H1 (cell line): Measurements from ENCODE around the gene HSP90B1. TPM values are rescaled to one million over a fixed set of nuclear protein-coding genes. Genes with fewer than 3 reads are reported as not detected.

Experiments used
- CTCF ChIA-PET: fragments of 300-600 bp; sonication (Branson Sonifier 250); formaldehyde crosslinking; loops from one replicate; lab custom pipeline; 2021; ENCODE audit not compliant: partially characterized antibody; lab: Charles Lee
- POLR2A ChIA-PET: fragments of 300-600 bp; sonication (Branson Sonifier 250); formaldehyde crosslinking; loops from one replicate; lab custom pipeline; 2021; ENCODE audit warnings: inconsistent platforms; ENCODE audit not compliant: partially characterized antibody; lab: Charles Lee
- DNase-seq, 2 experiments: peaks; one replicate each; pipeline versions ENCODE4 v3.0.0 to v3.0.0-alpha.2; 2010 to 2022; ENCODE audit warnings: low spot score in 2 of 2, low read depth in 1 of 2, mixed read lengths in 1 of 2
- FAIRE-seq: peaks from 2 replicates; lab custom pipeline; 2011; peaks lifted over from hg19 to GRCh38; lab: Jason Lieb, UNC
- H2AFZ ChIP-seq: 2 replicates; pipeline ENCODE4 v1.8.1; 2012; ENCODE audit warnings: low read length, inconsistent platforms
- H2AK5ac ChIP-seq: 2 replicates; pipeline ENCODE4 v1.6.1; 2013; ENCODE audit warnings: low read depth, low read length
- H2BK120ac ChIP-seq: replicated peaks from 2 replicates; pipeline ENCODE3; 2013; ENCODE audit warnings: low read depth, low read length, inconsistent platforms
- H2BK12ac ChIP-seq: 2 replicates; pipeline ENCODE4 v1.6.1; 2013; ENCODE audit warnings: low read depth, low read length
- H2BK15ac ChIP-seq: 2 replicates; pipeline ENCODE4 v1.6.1; 2013; ENCODE audit warnings: low read length
- H2BK20ac ChIP-seq: 2 replicates; pipeline ENCODE4 v1.6.1; 2013; ENCODE audit warnings: low read length
- H2BK5ac ChIP-seq: 2 replicates; pipeline ENCODE4 v1.6.1; 2013; ENCODE audit warnings: low read depth, low read length
- H3K14ac ChIP-seq: 2 replicates; pipeline ENCODE4 v1.6.1; 2013; ENCODE audit warnings: inconsistent platforms; ENCODE audit not compliant: insufficient read length
- H3K18ac ChIP-seq: 2 replicates; pipeline ENCODE4 v1.6.1; 2013; ENCODE audit warnings: low read length; ENCODE audit errors: extremely low read depth
- H3K23ac ChIP-seq: 2 replicates; pipeline ENCODE4 v1.6.1; 2013; ENCODE audit warnings: inconsistent platforms; ENCODE audit not compliant: insufficient read length
- H3K23me2 ChIP-seq: 2 replicates; pipeline ENCODE4 v1.6.1; 2013; ENCODE audit warnings: low read depth, low read length
- H3K27ac ChIP-seq: 2 replicates; pipeline ENCODE4 v1.6.1; 2011; ENCODE audit warnings: low read depth, low read length, inconsistent platforms
- H3K27me3 ChIP-seq, 4 experiments: replicated peaks in 1 of 4; 1 replicate in 1 of 4; 2 replicates in 3 of 4; pipeline versions ENCODE4 v1.6.1 to v1.8.1; 2011 to 2013; ENCODE audit warnings: low read length in 3 of 4, mild to moderate bottlenecking in 3 of 4, inconsistent platforms in 2 of 4, mixed read lengths in 2 of 4, moderate library complexity in 1 of 4; ENCODE audit not compliant: control insufficient read depth in 3 of 4, insufficient read depth in 3 of 4; ENCODE audit errors: extremely low read depth in 1 of 4
- H3K36me3 ChIP-seq, 4 experiments: 2 replicates each; pipeline versions ENCODE4 v1.6.1 to v1.8.1; 2011 to 2013; ENCODE audit warnings: mild to moderate bottlenecking in 4 of 4, low read length in 3 of 4, moderate library complexity in 2 of 4, control low read depth in 1 of 4, inconsistent platforms in 1 of 4; ENCODE audit not compliant: insufficient read depth in 4 of 4, control insufficient read depth in 2 of 4
- H3K4ac ChIP-seq: replicated peaks from 2 replicates; pipeline ENCODE3; 2013; ENCODE audit warnings: low read length, low read depth, mixed read lengths, inconsistent platforms; ENCODE audit not compliant: insufficient read length
- H3K4me1 ChIP-seq, 4 experiments: replicated peaks in 1 of 4; 1 replicate in 1 of 4; 2 replicates in 3 of 4; pipeline versions ENCODE4 v1.6.1 to v1.8.1; 2011 to 2013; ENCODE audit warnings: low read length in 3 of 4, inconsistent platforms in 2 of 4, mixed read lengths in 1 of 4; ENCODE audit not compliant: insufficient read depth in 4 of 4, control insufficient read depth in 3 of 4
- H3K4me2 ChIP-seq, 2 experiments: 2 replicates each; pipeline versions ENCODE4 v1.6.1 to v1.8.1; 2011 to 2013; ENCODE audit warnings: low read depth in 2 of 2, low read length in 2 of 2, control low read depth in 1 of 2, inconsistent platforms in 1 of 2, mild to moderate bottlenecking in 1 of 2; ENCODE audit not compliant: insufficient read depth in 1 of 2
- H3K4me3 ChIP-seq, 4 experiments: fragments of 200-600, 300-600 bp in 1 of 4; sonication (generic), shearing (Covaris generic), sonication (Bioruptor Twin) in 1 of 4; 2 replicates each; pipeline versions ENCODE4 v1.5.1 to v1.8.1; 2011 to 2016; ENCODE audit warnings: low read length in 4 of 4, low read depth in 3 of 4, control low read depth in 2 of 4, inconsistent platforms in 2 of 4, mild to moderate bottlenecking in 2 of 4, mixed read lengths in 1 of 4, moderate library complexity in 1 of 4; ENCODE audit not compliant: insufficient read depth in 2 of 4; ENCODE audit errors: extremely low read depth in 1 of 4
- H3K56ac ChIP-seq: replicated peaks from 2 replicates; pipeline ENCODE3; 2013; ENCODE audit warnings: low read depth, mild to moderate bottlenecking, mixed read lengths, low read length, inconsistent platforms; ENCODE audit not compliant: insufficient read length
- H3K79me1 ChIP-seq: 2 replicates; pipeline ENCODE4 v1.6.1; 2013; ENCODE audit warnings: low read depth, low read length, control low read depth
- H3K79me2 ChIP-seq, 2 experiments: 2 replicates each; pipeline versions ENCODE4 v1.6.1 to v1.8.1; 2012 to 2013; ENCODE audit warnings: low read length in 2 of 2, mild to moderate bottlenecking in 2 of 2, inconsistent platforms in 1 of 2; ENCODE audit not compliant: insufficient read depth in 2 of 2, control insufficient read depth in 1 of 2
- H3K9ac ChIP-seq, 4 experiments: replicated peaks in 1 of 4; 1 replicate in 1 of 4; 2 replicates in 3 of 4; pipeline versions ENCODE4 v1.6.1 to v1.8.1; 2011 to 2013; ENCODE audit warnings: low read depth in 3 of 4, low read length in 3 of 4, control low read depth in 2 of 4, mild to moderate bottlenecking in 2 of 4, moderate library complexity in 2 of 4, inconsistent platforms in 1 of 4; ENCODE audit errors: extremely low read depth in 1 of 4
- H3K9me3 ChIP-seq, 2 experiments: 2 replicates each; pipeline versions ENCODE4 v1.6.1 to v1.8.1; 2012 to 2013; ENCODE audit warnings: mild to moderate bottlenecking in 2 of 2, moderate library complexity in 2 of 2, control low read depth in 1 of 2, inconsistent platforms in 1 of 2, low read depth in 1 of 2, low read length in 1 of 2, mixed read lengths in 1 of 2; ENCODE audit not compliant: insufficient read depth in 2 of 2
- H4K20me1 ChIP-seq, 2 experiments: replicated peaks in 1 of 2; 2 replicates each; pipeline versions ENCODE3 to v1.8.1; 2011 to 2013; ENCODE audit warnings: inconsistent platforms in 2 of 2, low read length in 2 of 2, mild to moderate bottlenecking in 1 of 2; ENCODE audit not compliant: insufficient read depth in 2 of 2, control insufficient read depth in 1 of 2
- H4K5ac ChIP-seq: 2 replicates; pipeline ENCODE4 v1.6.1; 2013; ENCODE audit warnings: low read length, low read depth, mixed read lengths, inconsistent platforms; ENCODE audit not compliant: insufficient read length
- H4K8ac ChIP-seq: 2 replicates; pipeline ENCODE4 v1.8.0; 2013; ENCODE audit warnings: mild to moderate bottlenecking, moderate library complexity, low read length, inconsistent platforms; ENCODE audit not compliant: insufficient read depth; ENCODE audit errors: extremely low read depth
- H4K91ac ChIP-seq: replicated peaks from 2 replicates; pipeline ENCODE3; 2013; ENCODE audit warnings: low read length, mixed read lengths, inconsistent platforms; ENCODE audit not compliant: insufficient read length
- CHD1 ChIP-seq: IDR thresholded peaks from 2 replicates; pipeline ENCODE4 v1.6.1; 2012; ENCODE audit warnings: low read depth, low read length, improper control_type of control experiment
- CREB1 ChIP-seq: IDR thresholded peaks from 2 replicates; pipeline ENCODE4 v1.6.1; 2012; ENCODE audit warnings: inconsistent platforms
- EP300 ChIP-seq, 2 experiments: IDR thresholded peaks; 1 replicate in 1 of 2; 2 replicates in 1 of 2; pipeline ENCODE4 v1.6.1; 2011 to 2012; ENCODE audit warnings: low read depth in 2 of 2, low read length in 2 of 2, mild to moderate bottlenecking in 2 of 2, borderline replicate concordance in 1 of 2, inconsistent platforms in 1 of 2, moderate library complexity in 1 of 2
- HDAC2 ChIP-seq, 2 experiments: fragments of 300-600 bp in 1 of 2; sonication (generic) in 1 of 2; IDR thresholded peaks; 2 replicates each; pipeline ENCODE4 v1.6.1; 2011 to 2012; ENCODE audit warnings: low read depth in 2 of 2, low read length in 2 of 2, mild to moderate bottlenecking in 2 of 2, moderate library complexity in 2 of 2, borderline replicate concordance in 1 of 2, inconsistent platforms in 1 of 2
- KDM4A ChIP-seq: IDR thresholded peaks from one replicate; pipeline ENCODE4 v1.7.1; 2012; ENCODE audit warnings: low read depth, mild to moderate bottlenecking, moderate library complexity, low read length, inconsistent platforms; ENCODE audit not compliant: severe bottlenecking
- POLR2A ChIP-seq, 2 experiments: IDR thresholded peaks; 1 replicate in 1 of 2; 2 replicates in 1 of 2; pipeline ENCODE4 v1.6.1; 2011; ENCODE audit warnings: low read depth in 2 of 2, low read length in 2 of 2, mild to moderate bottlenecking in 2 of 2; ENCODE audit errors: control extremely low read depth in 1 of 2
- SIRT6 ChIP-seq: IDR thresholded peaks from one replicate; pipeline ENCODE4 v1.7.1; 2012; ENCODE audit warnings: low read length, inconsistent platforms
- TEAD4 ChIP-seq: IDR thresholded peaks from 2 replicates; pipeline ENCODE4 v1.6.1; 2012; ENCODE audit warnings: low read depth, low read length, inconsistent platforms, mixed read lengths
- WGBS, 2 experiments: shearing (Covaris generic) in 1 of 2; methylation state at CpG; one replicate each; pipeline versions ENCODE4 v1.1.6 to v1.1.7; 2013 to 2015; ENCODE audit warnings: low lambda C conversion rate in 2 of 2, mixed read lengths in 2 of 2, inconsistent platforms in 1 of 2, low coverage in 1 of 2, missing lambda C conversion rate in 1 of 2; ENCODE audit not compliant: insufficient replicate concordance in 2 of 2, insufficient coverage in 1 of 2, insufficient read length in 1 of 2; ENCODE audit errors: extremely low coverage in 1 of 2, missing lambda C conversion rate in 1 of 2; 5-methylcytosine and 5-hydroxymethylcytosine counted together
- long read RNA-seq, 2 experiments: library from RNA in 1 of 2; library from capped mRNA in 1 of 2; stranded (forward); transcript quantifications; one replicate each; pipeline ENCODE4 v2.0.0, GENCODE V29; 2021; ENCODE audit warnings: inconsistent platforms in 1 of 2
- polyA minus RNA-seq, 3 experiments: library from RNA; depleted of rRNA, polyadenylated mRNA; stranded (reverse); fragments of >200 nt; gene quantifications; 1 replicate in 2 of 3; 2 replicates in 1 of 3; pipeline ENCODE4 v1.2.3, GENCODE V29; 2011
- polyA plus RNA-seq, 7 experiments: library from polyadenylated mRNA; depleted of rRNA in 3 of 7; stranded (reverse) in 5 of 7; unstranded in 2 of 7; fragments of >200 nt in 5 of 7; fragments of 200-250 nt in 2 of 7; gene quantifications; 1 replicate in 5 of 7; 2 replicates in 1 of 7; 4 replicates in 1 of 7; pipeline versions ENCODE4 v1.2.1 to v1.2.3, GENCODE V29; 2011 to 2013; ENCODE audit warnings: missing spikeins in 2 of 7, mixed read lengths in 2 of 7
- total RNA-seq: library from RNA; stranded (reverse); fragmentation: NEBNext Ultra II Directional; extraction: Animal tissue kit (Norgen Biotek cat#: 25700); gene quantifications from 2 replicates; pipeline ENCODE4 v1.2.1, GENCODE V29; 2021

Gene HSP90B1
- 837 and 847 TPM in 2 replicates for total RNA-seq
- polyA plus RNA-seq (2011; rRNA removed): 88.9 and 161 TPM in 2 replicates
- polyA plus RNA-seq (2011; cell fraction: cytosol; rRNA removed): 357 TPM
- polyA plus RNA-seq (2011; cell fraction: nucleus; rRNA removed): 201 TPM
- polyA plus RNA-seq (2012, experiment 1 of 2): 402 to 670 TPM (median 455 TPM) in 4 replicates
- polyA plus RNA-seq (2012, experiment 2 of 2): 45.2 TPM
- 1,179 TPM for polyA plus RNA-seq (2013, experiment 1 of 2)
- polyA plus RNA-seq (2013, experiment 2 of 2): 1,181 TPM
- 125 and 185 TPM in 2 replicates for polyA minus RNA-seq (2011; rRNA and poly(A)+ RNA removed)
- polyA minus RNA-seq (2011; cell fraction: cytosol; rRNA and poly(A)+ RNA removed): 129 TPM
- 144 TPM for polyA minus RNA-seq (2011; cell fraction: nucleus; rRNA and poly(A)+ RNA removed)
- long read RNA-seq, experiment 1, transcript HSP90B1-201 (18 exons, 2,858 nt): major isoform, 42 of 304 reads
- long read RNA-seq, experiment 1, partial matches to known transcripts: 236 of 304 reads
- long read RNA-seq, experiment 1, other reads (novel, unspliced or antisense): 26 of 304 reads
- long read RNA-seq, experiment 2, transcript HSP90B1-201 (18 exons, 2,858 nt): major isoform, 832 of 1,445 reads
- long read RNA-seq, experiment 2, partial matches to known transcripts: 536 of 1,445 reads
- long read RNA-seq, experiment 2, other reads (novel, unspliced or antisense): 77 of 1,445 reads

DNA sequence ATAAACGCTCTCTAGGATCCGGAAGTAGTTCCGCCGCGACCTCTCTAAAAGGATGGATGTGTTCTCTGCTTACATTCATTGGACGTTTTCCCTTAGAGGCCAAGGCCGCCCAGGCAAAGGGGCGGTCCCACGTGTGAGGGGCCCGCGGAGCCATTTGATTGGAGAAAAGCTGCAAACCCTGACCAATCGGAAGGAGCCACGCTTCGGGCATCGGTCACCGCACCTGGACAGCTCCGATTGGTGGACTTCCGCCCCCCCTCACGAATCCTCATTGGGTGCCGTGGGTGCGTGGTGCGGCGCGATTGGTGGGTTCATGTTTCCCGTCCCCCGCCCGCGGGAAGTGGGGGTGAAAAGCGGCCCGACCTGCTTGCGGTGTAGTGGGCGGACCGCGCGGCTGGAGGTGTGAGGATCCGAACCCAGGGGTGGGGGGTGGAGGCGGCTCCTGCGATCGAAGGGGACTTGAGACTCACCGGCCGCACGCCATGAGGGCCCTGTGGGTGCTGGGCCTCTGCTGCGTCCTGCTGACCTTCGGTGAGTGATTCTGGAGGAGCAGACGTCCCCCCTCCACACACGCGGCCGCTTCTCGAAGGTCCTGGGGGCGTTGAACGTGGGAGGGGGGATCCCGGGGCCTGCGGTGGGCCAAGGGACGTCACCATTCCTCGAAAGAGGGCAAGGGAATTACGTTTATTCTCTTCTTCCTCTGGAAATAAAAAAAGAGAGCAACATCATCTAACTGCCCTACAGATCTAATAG lies at the start of gene HSP90B1:
HSP90B1 (plus strand) TSS at position 377 of the 753 bp plus-strand sequence; CDS start at position 483, 106 bp downstream.
- ChIA-PET POLR2A (interaction anchor here (0.6 to 2.9 kb wide), 42 partner anchors 8 to 362 kb away, joined by 3 to 42 read pairs (median 4); partner anchors contain the start of genes NFYB, NT5DC3 and TDG), CTCF (interaction anchor here (0.6 to 1.2 kb wide), 4 partner anchors 25 to 96 kb away, joined by 3 to 5 read pairs (median 4); no protein-coding TSS in a partner anchor)
- peak within 1 kb of the TSS; percentile 94 for H2BK5ac ChIP-seq
- peak within 1 kb of the TSS; percentile 81 for H4K91ac ChIP-seq
- H2AK5ac ChIP-seq: no peak within 1 kb of the TSS
- H3K79me2 ChIP-seq: peaks cover 14 to 46% of the 10 kb centered on the region in 2 experiments
- H3K27ac ChIP-seq: peak within 1 kb of the TSS; percentile 88
- 1% methylated on average over 44 of the region's 56 CpGs; no CpG with 5 or more reads in 1 of the 2 experiments for WGBS, 2 experiments
- H3K79me1 ChIP-seq: 0 out of 2 replicates have a peak, but pooled peaks cover 2% of the 10 kb centered on the region
- no peak within 1 kb of the TSS for H2BK20ac ChIP-seq
- H3K4me2 ChIP-seq: peak within 1 kb of the TSS; percentile 97 to 99
- 0 out of 2 replicates have a peak within 1 kb of the TSS, but pooled peaks have one; percentile 93 for H2BK15ac ChIP-seq
- H3K4ac ChIP-seq: peak within 1 kb of the TSS; percentile 82
- FAIRE-seq (peak; percentile 93), DNase-seq (peak; percentile 98 to 100)
- H3K23ac ChIP-seq: no peak within 1 kb of the TSS
- peak within 1 kb of the TSS; percentile 80 to 97 (median 91) for H3K4me3 ChIP-seq
- peak within 1 kb of the TSS; percentile 98 for H4K5ac ChIP-seq
- peaks cover 21 to 35% (median 26%) of the 10 kb centered on the region in 4 experiments for H3K36me3 ChIP-seq
- H4K20me1 ChIP-seq: peaks cover 5 to 10% of the 10 kb centered on the region in 2 experiments
- no peak within 1 kb of the TSS for H3K14ac ChIP-seq
- peak within 1 kb of the TSS; percentile 75; the same call in 1 of the 2 replicates for H2BK12ac ChIP-seq
- H3K9me3 ChIP-seq: no peaks in the 10 kb centered on the region
- H4K8ac ChIP-seq: peak within 1 kb of the TSS; percentile 90
- peak within 1 kb of the TSS; percentile 80 for H3K56ac ChIP-seq
- no peaks in the 10 kb centered on the region; a peak in 1 of 7 replicates for H3K27me3 ChIP-seq
- H2BK120ac ChIP-seq: no peak within 1 kb of the TSS
- peak within 1 kb of the TSS; percentile 93 for H3K18ac ChIP-seq
- H3K4me1 ChIP-seq: peaks cover 0 to 3% (median 0%) of the 10 kb centered on the region in 4 experiments; a peak in 4 of 7 replicates
- H3K9ac ChIP-seq: peak within 1 kb of the TSS; percentile 93 to 98 (median 96)
- H2AFZ ChIP-seq: peak within 1 kb of the TSS; percentile 99
- H3K23me2 ChIP-seq: peaks cover 13% of the 10 kb centered on the region
- TF ChIP-seq HDAC2 (IDR thresholded peaks at IDR 0.05; ENCODE audit: borderline replicate concordance in 1 of 2, low read depth in 2 of 2, low read length in 2 of 2) (peak in 1 of 2 experiments; percentile 17; a peak in 1 of 4 replicates), EP300 (IDR thresholded peaks at IDR 0.05; ENCODE audit: borderline replicate concordance in 1 of 2, low read depth in 2 of 2, low read length in 2 of 2) (peak in 1 of 2 experiments; percentile 10; a peak in 1 of 3 replicates), CHD1 (no peak), CREB1 (peak; percentile 76), SIRT6 (no peak), KDM4A (peak; percentile 63), TEAD4 (no peak), POLR2A (IDR thresholded peaks at IDR 0.05; ENCODE audit: control extremely low read depth in 1 of 2, low read depth in 2 of 2, low read length in 2 of 2) (peak; percentile 93 to 99)
